Suprapubic skin (tissue), 4 donors: ENCODE results near the gene UTP18. TPM values are rescaled to one million over a fixed set of nuclear protein-coding genes. Genes with fewer than 3 reads are reported as not detected.

Source experiments
- DNase-seq, 2 donors: peaks; one replicate each; pipeline ENCODE4 v3.0.0-alpha.2; 2019; ENCODE audit warnings: low spot score in 2 of 2
- H3K27ac ChIP-seq: fragments of 200-600 bp; sonication (generic); one replicate; pipeline ENCODE4 v1.5.1; 2019
- H3K27me3 ChIP-seq: fragments of 200-600 bp; sonication (generic); one replicate; pipeline ENCODE4 v1.5.1; 2019
- H3K36me3 ChIP-seq: fragments of 200-600 bp; sonication (generic); one replicate; pipeline ENCODE4 v1.5.1; 2019
- H3K4me1 ChIP-seq: fragments of 200-600 bp; sonication (generic); one replicate; pipeline ENCODE4 v1.5.1; 2019
- H3K4me3 ChIP-seq: fragments of 200-600 bp; sonication (generic); one replicate; pipeline ENCODE4 v1.5.1; 2019; ENCODE audit warnings: mild to moderate bottlenecking
- H3K9me3 ChIP-seq: fragments of 200-600 bp; sonication (generic); one replicate; pipeline ENCODE4 v1.5.1; 2019
- CTCF ChIP-seq, 2 donors: fragments of 200-600 bp in 1 of 2; fragments of 450-650 bp in 1 of 2; sonication (generic) in 1 of 2; IDR thresholded peaks; one replicate each; pipeline ENCODE4 v1.5.1; 2016 to 2019; ENCODE audit warnings: antibody characterized with exemption in 2 of 2, mild to moderate bottlenecking in 1 of 2, moderate library complexity in 1 of 2
- EP300 ChIP-seq: sonication (generic); formaldehyde crosslinking; IDR thresholded peaks from one replicate; pipeline ENCODE4 v1.6.1; 2017; ENCODE audit warnings: antibody characterized with exemption
- POLR2A ChIP-seq, 2 donors: fragments of 450-650 bp; IDR thresholded peaks; one replicate each; pipeline ENCODE4 v1.6.1; 2017; ENCODE audit warnings: antibody characterized with exemption in 2 of 2, mild to moderate bottlenecking in 2 of 2, moderate library complexity in 2 of 2
- POLR2AphosphoS5 ChIP-seq, 3 donors: sonication (generic); formaldehyde crosslinking; IDR thresholded peaks; one replicate each; pipeline ENCODE4 v1.6.1; 2017; ENCODE audit warnings: antibody characterized with exemption in 3 of 3
- WGBS: methylation state at CpG from one replicate; pipeline ENCODE4 v1.1.5; 2018; 5-methylcytosine and 5-hydroxymethylcytosine counted together
- total RNA-seq, 4 donors: library from RNA; depleted of rRNA; stranded (reverse); fragments of >200 nt; gene quantifications; one replicate each; pipeline ENCODE4 v1.1.0, GENCODE V29; 2016

UTP18 gene
- total RNA-seq, 4 donors from 2014 or later, result 26.5 to 49.6 (median 45.1) TPM

- Histone ChIP-seq H3K36me3 (peaks cover 14% of the 10 kb centered on the region), H3K4me3 (no peak overlapping the region), H3K27me3 (no peaks in the 10 kb centered on the region), H3K9me3 (no peaks in the 10 kb centered on the region), H3K4me1 (peaks cover 42% of the 10 kb centered on the region), H3K27ac (no peak overlapping the region)
- TF ChIP-seq POLR2A (IDR thresholded peaks at IDR 0.05) (no peak), POLR2AphosphoS5 (IDR thresholded peaks at IDR 0.05) (no peak), CTCF (IDR thresholded peaks at IDR 0.05) (no peak), EP300 (no peak)
- DNase-seq, result no peak
- 90% methylated on average over 3 of the region's 3 CpGs for WGBS
These were observed 4.2 kb upstream of the UTP18 start for GRCh38 chr17:51256101-51256500.

GRCh38 chr17:51257150-51258081 lies 2.9 kb upstream of the UTP18 start:
- no peaks in the 10 kb centered on the region for H3K27me3 ChIP-seq
- H3K27ac ChIP-seq, result peak overlapping the region; percentile 61
- WGBS, result 38% methylated on average over 3 of the region's 3 CpGs
- no peak for DNase-seq
- H3K9me3 ChIP-seq, result no peaks in the 10 kb centered on the region
- H3K36me3 ChIP-seq, result peaks cover 8% of the 10 kb centered on the region
- TF ChIP-seq CTCF (IDR thresholded peaks at IDR 0.05) (no peak), POLR2AphosphoS5 (IDR thresholded peaks at IDR 0.05) (no peak), EP300 (no peak), POLR2A (IDR thresholded peaks at IDR 0.05) (no peak)
- no peak overlapping the region for H3K4me3 ChIP-seq
- peaks cover 53% of the 10 kb centered on the region for H3K4me1 ChIP-seq

- peaks cover 61% of the 10 kb centered on the region for H3K4me1 ChIP-seq
- 2% methylated on average over 14 of the region's 18 CpGs for WGBS
- peak in 1 of 2 donors; percentile 68 for DNase-seq
- H3K27ac ChIP-seq, result peak overlapping the region; percentile 99
- TF ChIP-seq EP300, result no peak
- TF ChIP-seq POLR2A (IDR thresholded peaks at IDR 0.05), result no peak
- no peak for TF ChIP-seq CTCF (IDR thresholded peaks at IDR 0.05)
- peaks cover 6% of the 10 kb centered on the region for H3K36me3 ChIP-seq
- H3K4me3 ChIP-seq, result peak overlapping the region; percentile 72
- no peaks in the 10 kb centered on the region for H3K9me3 ChIP-seq
- no peaks in the 10 kb centered on the region for H3K27me3 ChIP-seq
These were observed 1.4 kb upstream of the UTP18 start for GRCh38 chr17:51258756-51259563.

GRCh38 chr17:51259564-51260236 lies 646 bp upstream of the UTP18 start, which contains the start of gene MBTD1:
TSS of gene MBTD1 (minus strand) at chr17:51260049. CDS start at chr17:51225161, 34,888 bp downstream.
- no peaks in the 10 kb centered on the region for H3K9me3 ChIP-seq
- peak within 1 kb of the TSS; percentile 99 for H3K27ac ChIP-seq
- no peaks in the 10 kb centered on the region for H3K27me3 ChIP-seq
- H3K4me3 ChIP-seq, result peak within 1 kb of the TSS; percentile 72
- WGBS, result 0% methylated on average over 25 of the region's 42 CpGs
- H3K36me3 ChIP-seq, result peaks cover 10% of the 10 kb centered on the region
- no peak for TF ChIP-seq POLR2A (IDR thresholded peaks at IDR 0.05)
- peaks cover 61% of the 10 kb centered on the region for H3K4me1 ChIP-seq
- DNase-seq, result peak; percentile 97
